Naive thymus-derived CD4-positive, alpha-beta T cell (primary cell): ENCODE measurements around the gene HDAC10. TPM values are rescaled to one million over a fixed set of nuclear protein-coding genes. Genes with fewer than 3 reads are reported as not detected.

Experiments
- ATAC-seq: fragments of 150-1000 bp; cut with Tn5 transposase; 2 replicates; pipeline ENCODE4 v1.10.0; 2021; ENCODE audit warnings: mild to moderate bottlenecking, moderate library complexity
- CTCF ChIA-PET: fragments of 350-600 bp; sonication (Branson Sonifier 250); formaldehyde crosslinking; loops from one replicate; lab custom pipeline; 2021; ENCODE audit warnings: antibody characterized with exemption; lab: Charles Lee
- POLR2A ChIA-PET: fragments of 350-600 bp; sonication (Branson Sonifier 250); formaldehyde crosslinking; loops from one replicate; lab custom pipeline; 2021; ENCODE audit warnings: antibody characterized with exemption, inconsistent platforms; lab: Charles Lee
- DNase-seq, 9 donors: peaks; one replicate each; pipeline versions ENCODE4 v3.0.0 to v3.0.0-alpha.2; 2020 to 2022; ENCODE audit warnings: mixed read lengths in 1 of 9
- H3K27ac ChIP-seq: one replicate; pipeline ENCODE4 v1.7.0; 2013; ENCODE audit warnings: mild to moderate bottlenecking, low read depth, low read length, moderate library complexity
- H3K27me3 ChIP-seq, 2 donors: one replicate each; pipeline ENCODE4 v1.7.0; 2013; ENCODE audit warnings: low read length in 2 of 2, mild to moderate bottlenecking in 2 of 2, moderate library complexity in 2 of 2; ENCODE audit not compliant: control insufficient read depth in 2 of 2, insufficient read depth in 2 of 2
- H3K36me3 ChIP-seq, 3 experiments: 1 replicate in 2 of 3; 2 replicates in 1 of 3; pipeline ENCODE4 v1.7.0; 2013; ENCODE audit warnings: low read length in 3 of 3, mild to moderate bottlenecking in 3 of 3, moderate library complexity in 1 of 3; ENCODE audit not compliant: insufficient read depth in 3 of 3, control insufficient read depth in 2 of 3
- H3K4me1 ChIP-seq, 2 donors: one replicate each; pipeline ENCODE4 v1.7.0; 2013; ENCODE audit warnings: low read length in 2 of 2, mild to moderate bottlenecking in 2 of 2, moderate library complexity in 1 of 2; ENCODE audit not compliant: control insufficient read depth in 2 of 2, insufficient read depth in 2 of 2
- H3K4me3 ChIP-seq: 2 replicates; pipeline ENCODE4 v1.7.0; 2013; ENCODE audit warnings: mild to moderate bottlenecking, low read length
- H3K9me3 ChIP-seq, 3 experiments: 1 replicate in 2 of 3; 2 replicates in 1 of 3; pipeline ENCODE4 v1.7.0; 2013; ENCODE audit warnings: low read length in 3 of 3; ENCODE audit not compliant: control insufficient read depth in 2 of 3
- H3K27ac Mint-ChIP-seq, 9 donors: one replicate each; pipeline ENCODE4 v1.8.0; 2020 to 2022; ENCODE audit warnings: mixed read lengths in 9 of 9, mild to moderate bottlenecking in 8 of 9, moderate library complexity in 5 of 9, inconsistent platforms in 2 of 9
- H3K27me3 Mint-ChIP-seq, 5 donors: one replicate each; pipeline ENCODE4 v1.8.0; 2021 to 2022; ENCODE audit warnings: mixed read lengths in 5 of 5, mild to moderate bottlenecking in 1 of 5
- H3K36me3 Mint-ChIP-seq, 5 donors: one replicate each; pipeline ENCODE4 v1.8.0; 2020 to 2022; ENCODE audit warnings: mixed read lengths in 5 of 5, mild to moderate bottlenecking in 3 of 5, inconsistent platforms in 1 of 5
- H3K4me1 Mint-ChIP-seq, 7 donors: one replicate each; pipeline ENCODE4 v1.8.0; 2020 to 2022; ENCODE audit warnings: mixed read lengths in 7 of 7, mild to moderate bottlenecking in 3 of 7, inconsistent platforms in 1 of 7
- H3K4me3 Mint-ChIP-seq, 10 donors: one replicate each; pipeline ENCODE4 v1.8.0; 2020 to 2022; ENCODE audit warnings: mild to moderate bottlenecking in 10 of 10, mixed read lengths in 10 of 10, moderate library complexity in 6 of 10, inconsistent platforms in 2 of 10
- H3K9me3 Mint-ChIP-seq, 11 donors: one replicate each; pipeline ENCODE4 v1.8.0; 2020 to 2022; ENCODE audit warnings: mixed read lengths in 11 of 11, mild to moderate bottlenecking in 4 of 11, inconsistent platforms in 1 of 11, moderate library complexity in 1 of 11
- intact Hi-C, 2 donors: fragments of 100-400 bp; cut with micrococcal nuclease; formaldehyde crosslinking; loops; one replicate each; pipeline ENCODE4 v1.15.1; 2023
- polyA plus RNA-seq, 2 donors: library from polyadenylated mRNA; unstranded; fragments of 300-500 nt; fragmentation: Illumina TruSeq; gene quantifications; one replicate each; pipeline ENCODE4 v1.2.3, GENCODE V29; 2021
- total RNA-seq, 6 experiments: library from RNA in 5 of 6; stranded (reverse) in 5 of 6; gene quantifications; 1 replicate in 5 of 6; 2 replicates in 1 of 6; pipeline ENCODE4 v1.2.3 and lab custom pipeline; 2021 to 2026

HDAC10 gene
- total and polyA plus RNA-seq, 7 experiments from 2014 or later = 7.1 to 139 (median 98.7) TPM

GRCh38 chr22:50284479-50284878, 33.4 kb upstream of the HDAC10 start:
- CTCF ChIA-PET = no interaction called here
- H3K4me1 Mint-ChIP-seq = no peaks in the 10 kb centered on the region
- peaks cover 0 to 9% (median 0%) of the 10 kb centered on the region in 5 donors for H3K27me3 Mint-ChIP-seq
- H3K27me3 ChIP-seq = no peaks in the 10 kb centered on the region
- no peak overlapping the region for H3K27ac ChIP-seq
- no peak overlapping the region for H3K4me3 ChIP-seq
- H3K27ac Mint-ChIP-seq = no peak overlapping the region
- POLR2A ChIA-PET = no interaction called here
- H3K36me3 ChIP-seq = no peaks in the 10 kb centered on the region
- intact Hi-C loops = no loop called here
- H3K4me3 Mint-ChIP-seq = no peak overlapping the region
- no peaks in the 10 kb centered on the region for H3K4me1 ChIP-seq
- no peaks in the 10 kb centered on the region for H3K9me3 Mint-ChIP-seq
- no peak for DNase-seq
- H3K36me3 Mint-ChIP-seq = no peaks in the 10 kb centered on the region
- H3K9me3 ChIP-seq = no peaks in the 10 kb centered on the region
- no peak for ATAC-seq

GRCh38 chr22:50283821-50284220, 32.8 kb upstream of the HDAC10 start:
- Mint-ChIP-seq H3K27ac (no peak overlapping the region), H3K36me3 (no peaks in the 10 kb centered on the region), H3K9me3 (no peaks in the 10 kb centered on the region), H3K4me1 (no peaks in the 10 kb centered on the region), H3K4me3 (no peak overlapping the region), H3K27me3 (peaks cover 0 to 3% (median 0%) of the 10 kb centered on the region in 5 donors)
- H3K9me3 ChIP-seq = no peaks in the 10 kb centered on the region
- no peaks in the 10 kb centered on the region for H3K4me1 ChIP-seq
- intact Hi-C loops = no loop called here
- no peak overlapping the region for H3K27ac ChIP-seq
- DNase-seq (no peak), ATAC-seq (no peak)
- POLR2A ChIA-PET = no interaction called here
- no peaks in the 10 kb centered on the region for H3K36me3 ChIP-seq
- H3K27me3 ChIP-seq = no peaks in the 10 kb centered on the region
- H3K4me3 ChIP-seq = no peak overlapping the region
- CTCF ChIA-PET = no interaction called here

- Mint-ChIP-seq H3K36me3 (no peaks in the 10 kb centered on the region), H3K27ac (no peak overlapping the region), H3K27me3 (no peaks in the 10 kb centered on the region), H3K4me1 (no peaks in the 10 kb centered on the region), H3K9me3 (no peaks in the 10 kb centered on the region), H3K4me3 (no peak overlapping the region)
- intact Hi-C loops = no loop called here
- ChIA-PET POLR2A (no interaction called here), CTCF (no interaction called here)
- H3K4me1 ChIP-seq = no peaks in the 10 kb centered on the region
- H3K27me3 ChIP-seq = no peaks in the 10 kb centered on the region
- no peak overlapping the region for H3K27ac ChIP-seq
- no peak overlapping the region for H3K4me3 ChIP-seq
- no peak for ATAC-seq
- no peak for DNase-seq
- H3K36me3 ChIP-seq = no peaks in the 10 kb centered on the region
- H3K9me3 ChIP-seq = no peaks in the 10 kb centered on the region
Observed at GRCh38 chr22:50282361-50283155, 31.5 kb upstream of the HDAC10 start.

GRCh38 chr22:50281957-50282356, 30.9 kb upstream of the HDAC10 start:
- Mint-ChIP-seq H3K9me3 (no peaks in the 10 kb centered on the region), H3K4me1 (no peaks in the 10 kb centered on the region), H3K4me3 (no peak overlapping the region), H3K27me3 (no peaks in the 10 kb centered on the region), H3K36me3 (no peaks in the 10 kb centered on the region), H3K27ac (no peak overlapping the region)
- Histone ChIP-seq H3K36me3 (no peaks in the 10 kb centered on the region), H3K4me1 (no peaks in the 10 kb centered on the region), H3K9me3 (no peaks in the 10 kb centered on the region), H3K27ac (no peak overlapping the region), H3K27me3 (no peaks in the 10 kb centered on the region), H3K4me3 (no peak overlapping the region)
- intact Hi-C loops = no loop called here
- ChIA-PET POLR2A (no interaction called here), CTCF (no interaction called here)
- DNase-seq = no peak
- no peak for ATAC-seq

GRCh38 chr22:50281384-50281760, 30.3 kb upstream of the HDAC10 start:
- Mint-ChIP-seq H3K27me3 (no peaks in the 10 kb centered on the region), H3K4me3 (no peak overlapping the region), H3K36me3 (no peaks in the 10 kb centered on the region), H3K9me3 (no peaks in the 10 kb centered on the region), H3K27ac (no peak overlapping the region), H3K4me1 (no peaks in the 10 kb centered on the region)
- DNase-seq (no peak), ATAC-seq (no peak)
- CTCF ChIA-PET = no interaction called here
- Histone ChIP-seq H3K36me3 (no peaks in the 10 kb centered on the region), H3K27ac (no peak overlapping the region), H3K9me3 (no peaks in the 10 kb centered on the region), H3K27me3 (no peaks in the 10 kb centered on the region), H3K4me1 (no peaks in the 10 kb centered on the region), H3K4me3 (no peak overlapping the region)
- POLR2A ChIA-PET = no interaction called here
- intact Hi-C loops = no loop called here

- no peak overlapping the region for H3K27ac Mint-ChIP-seq
Observed at GRCh38 chr22:50280708-50281383, 29.8 kb upstream of the HDAC10 start.

More at GRCh38 chr22:50280708-50281383, 29.8 kb upstream of the HDAC10 start:
- no peak for ATAC-seq
- no peak for DNase-seq
- POLR2A ChIA-PET = no interaction called here
- no peaks in the 10 kb centered on the region for H3K36me3 ChIP-seq
- no peak overlapping the region for H3K4me3 Mint-ChIP-seq
- CTCF ChIA-PET = no interaction called here
- intact Hi-C loops = no loop called here
- H3K27me3 ChIP-seq = no peaks in the 10 kb centered on the region
- H3K27me3 Mint-ChIP-seq = no peaks in the 10 kb centered on the region
- no peak overlapping the region for H3K4me3 ChIP-seq
- H3K4me1 ChIP-seq = no peaks in the 10 kb centered on the region
- H3K4me1 Mint-ChIP-seq = peaks cover 0 to 2% (median 0%) of the 10 kb centered on the region in 7 donors
- H3K27ac ChIP-seq = no peak overlapping the region
- H3K36me3 Mint-ChIP-seq = no peaks in the 10 kb centered on the region
- H3K9me3 ChIP-seq = no peaks in the 10 kb centered on the region
- H3K9me3 Mint-ChIP-seq = no peaks in the 10 kb centered on the region
